AG04449 (cell line): ENCODE results near the gene MSANTD3.
"Not testable (repeated sequence)": the region's sequence is repeated elsewhere in the genome, so short reads cannot be mapped to it uniquely, and the experiment has no call there.

Source experiments
- CTCF ChIA-PET: fragments of 350-600 bp; formaldehyde crosslinking; extraction: SDS; loops from one replicate; lab custom pipeline; 2021; ENCODE audit warnings: antibody characterized with exemption; lab: Yijun Ruan, JAX
- POLR2A ChIA-PET: fragments of 400-600, 350-600 bp; formaldehyde crosslinking; extraction: SDS; loops from one replicate; lab custom pipeline; 2020; ENCODE audit warnings: antibody characterized with exemption, inconsistent platforms; lab: Yijun Ruan, JAX
- DNase-seq: peaks from one replicate; pipeline ENCODE4 v3.0.0-alpha.2; 2010; ENCODE audit warnings: low read depth, low spot score
- H3K4me3 ChIP-seq: 2 replicates; pipeline ENCODE4 v1.5.1; 2011; ENCODE audit warnings: low read depth, mild to moderate bottlenecking, control low read depth, low read length
- TF ChIP-seq, protein P1 (sequence below): IDR thresholded peaks from one replicate; pipeline ENCODE4 v1.5.1; 2011; ENCODE audit warnings: mild to moderate bottlenecking, moderate library complexity, low read length, control low read depth, inconsistent platforms; ENCODE audit not compliant: insufficient read depth; ENCODE audit errors: missing control alignments

The MSANTD3 gene, protein sequence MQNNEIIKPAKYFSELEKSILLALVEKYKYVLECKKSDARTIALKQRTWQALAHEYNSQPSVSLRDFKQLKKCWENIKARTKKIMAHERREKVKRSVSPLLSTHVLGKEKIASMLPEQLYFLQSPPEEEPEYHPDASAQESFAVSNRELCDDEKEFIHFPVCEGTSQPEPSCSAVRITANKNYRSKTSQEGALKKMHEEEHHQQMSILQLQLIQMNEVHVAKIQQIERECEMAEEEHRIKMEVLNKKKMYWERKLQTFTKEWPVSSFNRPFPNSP

DNA sequence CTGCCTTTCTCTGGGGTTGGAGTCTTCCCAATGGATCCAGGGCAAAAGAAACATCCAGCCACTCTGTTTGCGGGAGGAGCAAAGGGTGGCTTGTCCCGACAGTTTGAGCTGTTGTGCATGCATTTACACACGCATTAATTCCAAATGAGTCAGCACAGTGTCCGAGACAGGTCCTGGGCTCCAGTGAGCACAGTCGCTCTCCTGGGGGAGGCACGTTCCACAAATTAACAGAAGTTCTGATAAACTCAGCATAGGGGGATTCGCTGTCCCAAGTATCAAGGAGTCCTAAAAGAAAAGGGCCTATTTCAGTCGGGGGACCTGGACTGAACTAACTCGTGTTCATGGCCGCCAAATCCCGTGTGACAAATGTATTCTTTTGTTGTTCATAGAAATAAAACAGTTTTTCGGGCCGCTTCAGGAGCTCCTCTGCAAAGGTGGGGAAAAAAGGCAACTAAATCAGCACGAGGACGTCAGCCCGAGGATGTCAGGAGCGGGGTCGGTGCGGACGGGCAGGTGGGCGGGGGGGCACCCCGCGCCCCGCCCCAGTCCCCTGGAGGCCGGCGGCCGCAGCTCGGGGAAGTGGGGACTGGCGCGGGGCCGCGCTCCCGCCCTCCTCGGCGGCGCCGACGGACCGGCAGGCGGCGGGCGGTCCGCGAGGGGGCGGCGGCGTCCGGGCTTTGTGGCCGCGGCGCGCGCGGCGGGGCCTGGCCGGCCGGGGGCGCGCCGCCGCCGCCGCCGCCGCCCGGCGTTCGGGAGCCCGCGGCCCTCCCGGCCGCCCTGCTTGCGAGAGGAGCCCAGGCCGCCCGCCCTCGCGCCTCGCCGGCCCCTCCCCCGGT is at the start of gene MSANTD3:
Gene MSANTD3, plus strand, starts transcription at position 614 of the 836 bp plus-strand sequence. CDS start 14,796 bp downstream, outside the sequence.
- DNase-seq = no peak
- H3K4me3 ChIP-seq = peak within 1 kb of the TSS; percentile 76
- ChIA-PET POLR2A (interaction anchor here (1.3 kb wide), 1 partner anchor 13 kb away, joined by 5 read pairs; no protein-coding TSS in a partner anchor), CTCF (interaction anchor here (0.7 to 2.3 kb wide), 9 partner anchors 10 to 168 kb away, joined by 3 to 9 read pairs (median 5); no protein-coding TSS in a partner anchor)
- TF ChIP-seq, protein P1, sequence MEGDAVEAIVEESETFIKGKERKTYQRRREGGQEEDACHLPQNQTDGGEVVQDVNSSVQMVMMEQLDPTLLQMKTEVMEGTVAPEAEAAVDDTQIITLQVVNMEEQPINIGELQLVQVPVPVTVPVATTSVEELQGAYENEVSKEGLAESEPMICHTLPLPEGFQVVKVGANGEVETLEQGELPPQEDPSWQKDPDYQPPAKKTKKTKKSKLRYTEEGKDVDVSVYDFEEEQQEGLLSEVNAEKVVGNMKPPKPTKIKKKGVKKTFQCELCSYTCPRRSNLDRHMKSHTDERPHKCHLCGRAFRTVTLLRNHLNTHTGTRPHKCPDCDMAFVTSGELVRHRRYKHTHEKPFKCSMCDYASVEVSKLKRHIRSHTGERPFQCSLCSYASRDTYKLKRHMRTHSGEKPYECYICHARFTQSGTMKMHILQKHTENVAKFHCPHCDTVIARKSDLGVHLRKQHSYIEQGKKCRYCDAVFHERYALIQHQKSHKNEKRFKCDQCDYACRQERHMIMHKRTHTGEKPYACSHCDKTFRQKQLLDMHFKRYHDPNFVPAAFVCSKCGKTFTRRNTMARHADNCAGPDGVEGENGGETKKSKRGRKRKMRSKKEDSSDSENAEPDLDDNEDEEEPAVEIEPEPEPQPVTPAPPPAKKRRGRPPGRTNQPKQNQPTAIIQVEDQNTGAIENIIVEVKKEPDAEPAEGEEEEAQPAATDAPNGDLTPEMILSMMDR = peak; percentile 2

DNA sequence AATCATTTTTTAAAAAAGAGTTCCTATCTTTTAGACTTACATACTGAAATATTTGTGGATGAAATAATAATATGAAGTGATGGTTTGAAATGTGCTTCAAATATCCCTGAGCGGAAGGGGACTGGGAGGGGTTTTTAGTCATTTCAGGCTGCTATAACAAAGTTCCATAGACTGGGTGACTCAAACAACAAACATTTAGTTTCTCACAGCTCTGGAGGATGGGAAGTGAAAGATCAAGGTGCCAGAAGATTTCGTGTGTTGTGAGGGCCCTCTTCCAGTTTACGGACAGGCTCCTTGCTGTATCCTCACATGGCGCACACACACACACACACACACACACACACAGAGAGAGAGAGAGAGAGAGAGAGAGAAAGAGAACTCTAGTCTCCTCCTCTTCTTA is 47.1 kb upstream of the MSANTD3 start:
- TF ChIP-seq, protein P1 = no peak
- POLR2A ChIA-PET = interaction anchor here (0.6 kb wide), 1 partner anchor 10 kb away, joined by 3 read pairs; no protein-coding TSS in a partner anchor
- peak; percentile 53 for DNase-seq
- no peak overlapping the region for H3K4me3 ChIP-seq
- CTCF ChIA-PET = interaction anchor here (0.8 to 1.6 kb wide), 2 partner anchors 10 to 24 kb away, joined by 3 read pairs; no protein-coding TSS in a partner anchor

DNA sequence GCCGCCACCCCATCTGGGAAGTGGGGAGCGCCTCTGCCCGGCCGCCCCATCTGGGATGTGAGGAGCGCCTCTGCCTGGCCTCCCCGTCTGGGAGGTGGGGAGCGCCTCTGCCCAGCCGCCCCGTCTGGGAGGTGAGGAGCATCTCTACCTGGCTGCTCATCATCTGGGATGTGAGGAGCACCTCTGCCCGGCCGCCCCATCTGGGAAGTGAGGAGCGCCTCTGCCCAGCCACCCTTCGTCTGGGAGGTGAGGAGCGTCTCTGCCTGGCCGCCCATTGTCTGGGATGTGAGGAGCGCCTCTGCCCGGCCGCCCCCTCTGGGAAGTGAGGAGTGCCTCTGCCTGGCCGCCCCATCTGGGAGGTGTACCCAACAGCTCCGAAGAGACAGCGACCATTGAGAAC is 34.0 kb upstream of the MSANTD3 start:
- CTCF ChIA-PET, POLR2A ChIA-PET, H3K4me3 ChIP-seq, DNase-seq: not testable (repeated sequence)

DNA sequence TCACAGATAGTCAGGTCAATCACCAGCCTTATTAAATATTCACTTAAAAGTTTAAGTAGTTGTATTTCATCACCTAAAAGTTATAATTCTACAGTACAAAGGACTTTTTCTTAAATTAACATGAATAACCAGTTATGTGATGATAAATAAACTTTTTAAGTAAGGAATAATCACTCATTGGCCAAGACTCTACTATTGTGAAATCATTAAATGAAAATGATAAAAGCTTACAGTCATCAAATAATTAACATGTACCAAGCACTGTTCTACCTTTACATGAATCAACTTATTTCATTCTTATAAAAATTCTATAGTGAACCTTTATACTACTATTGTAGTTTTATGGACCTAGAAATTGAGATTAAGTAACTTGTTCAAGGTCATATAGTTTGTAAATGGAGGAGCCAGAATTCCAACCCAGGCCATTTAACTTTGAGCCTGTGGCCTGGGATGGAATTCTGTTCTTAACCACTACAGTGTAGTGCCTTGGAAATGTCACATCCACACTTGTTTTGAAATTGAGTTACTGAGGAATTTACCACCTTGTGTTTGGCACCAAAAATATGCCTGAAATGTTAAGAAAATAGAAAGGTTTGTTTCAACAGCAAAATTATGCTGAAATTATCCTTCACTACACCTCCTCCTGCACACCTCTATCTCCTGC is 32.8 kb upstream of the MSANTD3 start:
- DNase-seq = no peak
- POLR2A ChIA-PET = no interaction called here
- CTCF ChIA-PET = no interaction called here
- H3K4me3 ChIP-seq = no peak overlapping the region
- TF ChIP-seq, protein P1 = no peak

DNA sequence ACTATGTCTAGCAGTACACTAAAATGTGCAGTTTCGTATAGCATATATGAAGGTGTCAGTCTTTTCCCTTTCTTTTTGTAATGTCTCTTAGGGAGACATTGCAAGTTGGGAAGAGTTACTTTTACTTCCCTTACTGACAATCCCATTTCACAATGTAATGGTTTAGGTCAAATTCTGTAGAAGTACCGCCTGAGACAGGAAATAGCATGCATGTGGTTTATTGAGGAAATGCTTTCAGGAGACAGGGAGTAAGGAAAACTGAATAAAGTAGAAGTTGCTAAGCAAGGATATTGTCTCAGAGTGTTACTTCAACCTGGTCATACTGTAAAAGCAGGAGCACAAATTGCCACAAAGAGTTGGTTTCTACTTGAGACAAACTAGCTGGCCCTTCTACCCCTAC is 32.1 kb upstream of the MSANTD3 start:
- no peak for DNase-seq

DNA sequence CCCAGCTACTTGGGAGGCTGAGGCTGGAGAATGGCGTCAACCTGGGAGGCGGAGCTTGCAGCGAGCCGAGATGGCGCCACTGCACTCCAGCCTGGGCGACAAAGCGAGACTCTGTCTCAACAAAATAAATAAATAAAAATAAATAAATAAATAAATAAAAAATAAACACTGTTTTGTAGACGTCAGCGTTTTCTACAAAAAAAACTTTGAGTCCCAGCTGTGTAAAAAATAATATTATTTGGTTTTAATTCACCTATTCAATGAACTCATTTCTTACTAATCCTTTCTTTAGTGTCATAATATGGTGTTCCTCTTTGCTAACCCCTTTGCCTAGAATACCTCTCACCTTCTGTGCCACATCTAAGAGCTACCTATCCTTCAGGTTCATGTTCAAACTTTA is 30.2 kb upstream of the MSANTD3 start:
- TF ChIP-seq, protein P1 = no peak
- DNase-seq = no peak
- ChIA-PET POLR2A (no interaction called here), CTCF (interaction anchor here (1.2 kb wide), 1 partner anchor 10 kb away, joined by 5 read pairs; no protein-coding TSS in a partner anchor)
- no peak overlapping the region for H3K4me3 ChIP-seq

More for the DNA sequence above, 32.1 kb upstream of the MSANTD3 start:
- ChIA-PET CTCF (no interaction called here), POLR2A (no interaction called here)
- TF ChIP-seq, protein P1 = no peak
- no peak overlapping the region for H3K4me3 ChIP-seq
